ENCODE results near the gene SLC9A8.

DNA sequence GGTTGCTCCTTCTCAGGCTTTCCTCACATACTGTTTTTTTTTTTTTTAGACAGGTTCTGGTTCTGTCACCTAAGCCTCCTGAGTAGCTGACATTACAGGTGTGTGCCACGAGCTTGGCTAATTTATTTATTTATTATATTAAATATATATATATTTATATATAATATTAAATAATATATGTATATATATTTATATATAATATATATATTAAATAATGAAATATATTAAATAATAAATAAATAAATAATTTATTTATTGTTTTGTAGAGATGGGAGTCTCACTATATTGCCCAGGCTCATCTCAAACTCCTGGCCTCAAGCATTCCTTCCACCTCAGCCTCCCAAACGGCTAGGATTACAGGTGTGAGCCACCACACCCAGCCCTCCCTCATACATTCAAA, 28.3 kb upstream of the SLC9A8 start:
- no peak for TF ChIP-seq CTCF (IDR thresholded peaks at IDR 0.05)
- TF ChIP-seq POLR2A (IDR thresholded peaks at IDR 0.05) = no peak

Data from adrenal gland (tissue), 5 donors.